Hematopoietic multipotent progenitor cell treated with erythropoietin and hydrocortisone succinate and interleukin-3 and kit ligand, for 4 days (in vitro differentiated cells): ENCODE measurements around the gene KDM4B.

ENCODE experiments used
- DNase-seq: peaks from one replicate; pipeline ENCODE4 v3.0.0-alpha.2; 2015

Gene KDM4B

DNA sequence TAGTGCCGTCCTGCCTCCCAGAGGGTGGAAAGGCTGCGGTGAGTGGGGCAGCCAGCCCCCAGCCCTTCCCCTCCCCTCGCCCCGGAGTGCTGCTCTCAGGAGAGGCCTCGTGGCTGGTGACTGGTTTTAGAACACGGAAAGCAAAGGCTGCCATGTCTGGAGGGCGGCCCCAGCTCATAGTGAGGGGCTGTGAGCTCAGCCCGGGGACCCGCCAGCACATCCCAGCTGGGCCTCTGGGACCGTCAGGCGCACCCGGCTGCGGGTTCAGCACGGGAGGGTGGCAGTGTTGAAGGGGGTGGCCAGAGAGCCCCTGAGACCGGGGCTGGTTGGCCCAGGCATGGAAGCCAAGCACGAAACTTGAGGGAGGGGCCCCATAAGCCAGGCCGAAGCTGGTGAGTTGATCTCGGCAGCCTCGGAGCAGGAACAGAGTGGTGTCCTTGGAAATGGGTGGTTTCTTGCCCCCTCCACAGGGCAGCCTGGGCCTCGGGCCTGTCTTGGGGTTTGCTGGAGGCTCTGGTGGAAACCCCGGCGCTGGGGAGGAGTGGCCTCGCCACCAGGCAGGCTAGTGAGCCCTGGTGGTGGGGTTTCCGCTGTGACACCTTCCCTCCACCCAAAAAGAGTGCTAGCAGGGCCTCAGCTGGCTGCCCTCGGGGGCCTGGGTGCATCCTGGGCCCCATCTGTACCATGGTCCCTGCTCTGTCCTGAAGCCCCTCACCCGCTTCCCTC lies 157.7 kb downstream of the KDM4B start:
- DNase-seq, result no peak

DNA sequence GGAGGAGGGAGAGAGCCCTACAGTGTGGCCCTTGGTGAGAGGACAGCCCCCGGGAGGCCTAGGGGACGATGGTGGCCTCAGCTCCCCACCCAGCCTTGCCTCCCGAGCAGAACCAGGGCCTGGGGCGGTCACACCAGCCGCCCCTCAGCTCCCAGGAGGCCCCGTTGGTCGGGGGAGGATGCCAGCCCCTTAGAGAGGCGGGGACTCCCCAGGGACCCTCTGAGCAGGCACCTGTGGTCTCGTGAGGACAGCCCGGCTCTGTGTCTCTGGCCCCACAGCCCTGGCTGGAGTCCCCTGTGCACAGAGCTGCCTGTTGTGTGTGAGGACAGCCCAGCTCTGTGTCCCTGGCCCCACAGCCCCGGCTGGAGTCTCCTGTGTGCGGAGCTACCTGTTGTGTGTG lies 158.8 kb downstream of the KDM4B start:
- no peak for DNase-seq

DNA sequence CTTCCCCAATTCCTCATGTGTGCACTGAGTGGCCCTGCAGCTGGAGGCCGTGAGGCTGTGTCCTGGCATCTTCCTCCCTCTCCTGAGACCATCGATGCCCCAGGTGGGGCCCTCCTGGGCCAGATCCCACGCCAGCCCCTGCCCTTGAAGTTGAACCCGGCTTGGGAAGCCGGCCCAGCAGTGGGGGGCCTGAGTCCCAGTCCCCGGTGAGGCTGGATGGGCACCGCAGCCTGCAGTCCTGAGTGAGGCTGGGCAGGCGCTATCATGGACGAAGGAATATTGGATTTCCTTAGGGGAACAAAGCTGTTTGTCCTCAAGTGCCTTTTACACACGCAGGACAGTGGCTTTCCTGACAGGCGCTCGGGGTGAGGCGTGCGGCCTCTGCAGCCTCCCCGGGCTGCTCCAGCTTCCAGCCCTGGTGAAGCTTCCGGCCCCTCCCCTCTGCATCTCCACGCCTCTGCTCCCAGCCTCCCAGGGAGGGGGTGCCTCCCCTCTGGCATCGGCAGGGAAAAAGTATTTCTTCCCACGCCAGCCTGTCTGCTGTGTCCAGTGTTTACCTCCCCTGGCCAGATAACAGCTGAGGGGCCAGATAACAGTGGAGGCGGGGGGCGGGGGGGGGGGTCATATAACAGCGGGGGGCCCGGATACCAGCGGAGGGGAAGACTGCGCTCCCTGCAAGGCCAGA lies 159.5 kb downstream of the KDM4B start:
- DNase-seq, result no peak

DNA sequence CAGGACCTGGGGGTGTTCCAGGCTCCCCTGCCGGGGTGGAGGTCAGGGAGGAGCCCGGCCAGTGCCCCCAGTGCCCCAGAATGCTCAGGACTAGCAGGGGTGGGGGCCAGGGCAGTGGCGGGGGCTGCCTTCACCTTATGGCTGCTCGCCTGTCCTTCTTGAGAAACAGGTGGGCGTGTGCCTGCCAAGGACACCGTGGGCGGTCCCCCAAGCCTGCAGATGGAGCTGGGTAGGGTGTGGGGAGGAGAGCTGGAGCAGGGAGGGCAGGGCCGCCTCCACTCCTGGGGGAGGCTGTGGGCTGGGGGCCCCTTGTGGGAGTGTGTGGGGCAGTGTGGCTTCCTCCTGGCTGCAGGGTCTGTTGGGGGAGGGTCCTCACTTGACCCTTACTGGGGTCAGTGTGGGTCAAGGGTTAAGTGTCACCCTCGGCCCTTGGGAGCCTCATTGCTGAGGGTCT lies 160.1 kb downstream of the KDM4B start:
- no peak for DNase-seq

DNA sequence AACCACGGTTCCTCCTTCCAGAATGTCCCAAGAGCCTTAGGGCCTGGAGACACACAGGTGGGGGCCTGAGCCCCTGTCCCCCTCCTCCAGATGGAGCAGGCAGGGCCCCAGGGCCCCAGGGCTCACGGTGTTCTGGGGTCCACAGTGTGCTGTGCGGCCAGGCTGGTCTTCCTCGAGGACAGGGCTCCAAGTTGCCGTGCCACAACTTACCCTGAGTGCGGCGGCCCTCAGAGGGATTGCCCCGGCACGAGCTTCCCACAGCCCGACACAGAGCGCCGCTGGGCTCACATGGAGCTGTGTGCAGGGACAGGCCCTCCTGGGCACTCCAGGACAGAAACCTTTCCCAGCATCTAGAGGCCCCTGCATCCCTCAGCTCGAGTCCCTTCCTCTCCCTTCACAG lies 160.8 kb downstream of the KDM4B start:
- DNase-seq, result no peak

DNA sequence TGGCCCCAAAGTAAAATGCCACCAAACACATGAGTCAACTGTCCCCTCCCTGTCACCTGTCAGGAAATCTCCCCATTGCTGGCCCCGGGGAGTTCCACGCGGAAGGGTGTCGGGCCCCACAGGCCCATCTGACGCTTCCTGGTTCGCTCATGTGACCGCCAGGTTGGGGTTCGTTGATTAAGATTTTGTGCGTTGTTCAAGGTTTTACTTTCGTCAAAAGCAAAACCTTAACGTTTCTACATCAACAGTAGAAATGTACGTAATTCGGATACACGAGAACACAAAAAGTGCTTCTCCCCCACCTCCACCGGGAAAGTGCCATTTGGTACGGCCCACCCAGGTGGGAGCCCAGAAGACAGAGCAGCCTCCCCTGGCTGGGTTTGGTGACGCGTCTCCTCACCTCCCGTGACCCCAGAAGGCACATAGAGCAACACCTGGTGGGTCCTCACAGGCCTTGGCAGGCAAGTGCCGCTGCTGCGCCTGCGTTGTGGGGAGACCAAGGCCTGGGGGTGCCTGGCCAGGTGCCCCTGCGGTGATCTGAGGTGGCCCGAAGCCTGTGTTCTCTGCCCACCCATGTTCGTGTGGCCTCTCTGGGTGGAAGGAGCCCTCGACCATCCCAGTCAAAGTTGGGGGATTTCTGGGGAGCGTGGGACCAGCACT lies 161.6 kb downstream of the KDM4B start:
- DNase-seq, result no peak

- DNase-seq, result peak; percentile 37
Measured at GRCh38 chr19:5131031-5131505, 162.2 kb downstream of the KDM4B start.

DNA sequence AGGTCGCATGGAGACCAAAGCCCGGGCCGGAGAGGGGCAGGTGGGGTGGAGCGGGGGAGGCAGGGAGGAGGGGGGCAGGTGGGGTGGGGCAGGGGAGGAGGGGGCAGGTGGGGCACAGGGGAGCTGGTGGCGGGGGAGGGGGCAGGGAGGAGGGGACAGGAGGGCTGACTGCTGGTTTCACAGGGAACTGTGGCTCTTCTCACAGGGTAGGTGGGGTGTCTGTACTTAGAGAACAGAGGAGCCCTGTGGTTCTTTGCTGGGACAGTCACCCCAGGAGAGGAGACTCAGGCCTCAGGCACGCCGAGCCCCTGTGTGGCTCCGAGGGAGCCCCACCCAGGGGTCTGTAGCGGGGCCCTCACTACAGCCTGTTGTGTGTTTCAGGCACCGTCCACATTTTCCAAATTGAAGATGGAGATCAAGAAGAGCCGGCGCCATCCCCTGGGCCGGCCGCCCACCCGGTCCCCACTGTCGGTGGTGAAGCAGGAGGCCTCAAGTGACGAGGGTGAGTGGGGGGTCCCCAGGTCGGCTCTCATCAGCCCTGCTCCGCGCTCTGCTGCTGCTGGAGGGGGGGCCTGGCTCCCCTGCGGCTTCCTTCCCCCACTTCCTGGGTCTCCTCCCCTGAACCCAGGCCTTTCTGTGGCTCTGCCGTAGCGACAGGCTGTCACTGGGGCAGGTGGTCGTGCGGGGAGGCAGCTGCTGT lies 162.7 kb downstream of the KDM4B start:
- no peak for DNase-seq

DNA sequence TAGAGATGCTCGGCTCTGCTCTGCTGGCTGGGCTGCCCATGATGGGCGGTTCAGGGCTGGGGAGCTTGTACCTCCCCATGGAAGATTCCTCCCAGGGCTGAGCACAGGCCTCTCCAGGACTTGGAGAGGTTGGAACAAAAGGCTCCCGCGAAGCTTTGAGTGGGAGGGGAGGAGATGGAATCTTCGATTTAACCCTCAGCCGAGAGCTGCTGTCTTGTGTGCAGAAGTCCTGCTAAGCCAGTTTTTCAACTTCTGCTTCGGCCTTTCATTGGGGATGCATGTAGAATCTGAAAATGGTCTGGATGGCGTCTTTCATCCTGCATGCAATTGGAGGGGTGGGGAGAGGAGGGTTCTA lies 163.3 kb downstream of the KDM4B start:
- no peak for DNase-seq

GRCh38 chr19:5132698-5133651 lies 164.1 kb downstream of the KDM4B start:
- DNase-seq, result no peak

- DNase-seq, result no peak
Measured at GRCh38 chr19:5133986-5134595, 165.2 kb downstream of the KDM4B start.

DNA sequence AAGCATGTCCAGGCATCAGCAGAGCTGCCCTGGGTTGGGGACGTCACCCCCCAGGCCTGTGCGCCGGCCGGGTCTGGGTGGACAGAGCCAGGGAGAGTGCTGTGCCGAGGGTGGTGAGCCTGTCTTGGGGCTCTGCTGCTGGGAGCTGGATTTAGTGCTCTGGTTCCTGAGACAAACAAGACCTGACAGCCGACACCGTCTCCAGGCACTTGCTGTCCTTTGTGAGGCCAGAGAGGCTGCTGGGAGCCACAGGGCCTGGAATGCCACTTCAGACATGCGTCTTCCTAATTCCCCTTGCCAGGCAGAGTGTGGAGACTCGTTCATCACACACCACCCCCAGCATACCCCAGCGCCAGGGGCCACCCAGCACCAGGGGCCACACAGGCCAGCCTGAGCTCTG lies 165.8 kb downstream of the KDM4B start:
- no peak for DNase-seq

GRCh38 chr19:5136073-5136855 lies 167.4 kb downstream of the KDM4B start:
- DNase-seq, result peak; percentile 49

GRCh38 chr19:5137114-5137513 lies 168.2 kb downstream of the KDM4B start:
- no peak for DNase-seq

GRCh38 chr19:5137571-5138124 lies 168.7 kb downstream of the KDM4B start:
- DNase-seq, result no peak

DNA sequence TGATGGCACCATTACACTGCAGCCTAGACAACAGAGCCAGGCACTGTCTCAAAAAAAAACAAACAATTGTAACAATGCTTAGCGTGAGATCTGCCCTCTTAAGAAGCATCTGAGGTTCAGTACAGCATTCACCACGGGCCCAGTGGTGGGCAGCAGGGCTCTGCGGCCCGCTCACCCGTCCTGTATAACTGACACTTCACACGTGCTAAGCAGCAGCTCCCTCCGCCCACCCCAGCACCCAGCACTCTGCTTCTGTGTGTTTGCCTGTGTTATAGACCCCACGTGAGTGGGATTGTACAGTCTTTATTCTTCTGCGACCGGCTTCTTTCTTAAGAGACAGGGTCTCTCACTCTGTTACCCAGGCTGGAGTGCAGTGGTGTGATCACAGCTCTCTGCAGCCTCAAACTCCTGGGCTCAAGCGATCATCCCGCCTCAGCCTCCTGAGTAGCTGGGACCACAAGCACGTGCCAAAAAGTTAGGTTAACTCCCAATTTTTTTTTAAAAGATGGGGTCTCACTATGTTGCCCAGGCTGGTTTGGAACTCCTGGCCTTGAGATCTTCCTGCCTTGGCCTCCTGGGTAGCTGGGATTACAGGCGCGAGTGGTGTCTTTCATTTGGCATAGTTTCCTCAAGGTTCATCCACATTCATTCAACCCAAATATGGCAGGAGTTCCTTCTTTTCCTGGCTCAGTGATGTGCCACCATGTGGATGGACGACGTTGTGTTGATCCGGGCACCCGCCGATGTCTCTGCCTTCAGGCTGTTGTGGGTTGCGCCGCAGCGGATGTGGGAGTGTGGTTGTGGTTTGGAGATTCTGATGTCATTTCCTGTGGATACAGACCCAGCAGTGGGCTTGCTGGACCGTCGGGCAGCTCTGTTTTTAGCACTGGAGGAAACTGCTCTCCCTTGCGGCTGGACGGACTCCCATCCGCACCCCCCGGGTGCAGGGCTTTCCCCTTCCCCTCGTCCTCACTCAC lies 170.0 kb downstream of the KDM4B start:
- peak; percentile 96 for DNase-seq

DNA sequence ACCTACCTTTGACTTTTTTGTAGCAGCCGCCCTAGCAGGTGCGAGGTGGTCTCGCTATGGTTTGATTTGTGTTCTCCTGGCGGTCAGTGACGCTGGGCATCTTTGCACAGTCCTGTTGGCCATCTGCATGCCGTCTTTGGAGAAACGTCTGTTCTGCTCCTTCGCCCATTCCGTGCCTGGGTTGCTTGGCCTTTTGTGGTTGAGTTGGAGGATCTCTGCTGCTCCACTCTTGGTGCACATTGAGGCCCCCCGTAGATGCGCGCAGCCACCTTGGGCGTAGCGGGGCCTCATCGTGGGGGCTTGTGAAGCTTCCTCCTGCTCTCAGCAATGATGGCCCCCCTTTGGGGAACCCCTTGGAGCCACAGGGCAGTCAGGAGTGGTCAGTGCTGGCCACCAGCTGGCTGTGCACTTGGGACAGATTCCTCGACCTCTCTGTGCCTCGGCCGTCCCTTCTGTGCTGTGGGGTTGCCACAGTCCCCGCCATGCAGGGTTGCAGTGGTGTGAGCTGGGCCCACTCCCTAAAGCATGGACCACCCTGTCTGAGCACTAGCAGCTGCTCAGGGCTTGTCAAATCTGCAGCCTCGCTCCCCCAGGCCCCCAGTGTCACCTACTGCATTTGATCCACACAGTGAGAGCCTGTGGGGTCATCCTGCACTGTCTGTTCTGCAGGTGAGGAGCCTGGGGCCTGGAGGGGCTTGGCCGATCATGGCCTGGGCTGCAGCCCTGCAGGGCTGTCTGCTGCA lies 170.8 kb downstream of the KDM4B start:
- no peak for DNase-seq

DNA sequence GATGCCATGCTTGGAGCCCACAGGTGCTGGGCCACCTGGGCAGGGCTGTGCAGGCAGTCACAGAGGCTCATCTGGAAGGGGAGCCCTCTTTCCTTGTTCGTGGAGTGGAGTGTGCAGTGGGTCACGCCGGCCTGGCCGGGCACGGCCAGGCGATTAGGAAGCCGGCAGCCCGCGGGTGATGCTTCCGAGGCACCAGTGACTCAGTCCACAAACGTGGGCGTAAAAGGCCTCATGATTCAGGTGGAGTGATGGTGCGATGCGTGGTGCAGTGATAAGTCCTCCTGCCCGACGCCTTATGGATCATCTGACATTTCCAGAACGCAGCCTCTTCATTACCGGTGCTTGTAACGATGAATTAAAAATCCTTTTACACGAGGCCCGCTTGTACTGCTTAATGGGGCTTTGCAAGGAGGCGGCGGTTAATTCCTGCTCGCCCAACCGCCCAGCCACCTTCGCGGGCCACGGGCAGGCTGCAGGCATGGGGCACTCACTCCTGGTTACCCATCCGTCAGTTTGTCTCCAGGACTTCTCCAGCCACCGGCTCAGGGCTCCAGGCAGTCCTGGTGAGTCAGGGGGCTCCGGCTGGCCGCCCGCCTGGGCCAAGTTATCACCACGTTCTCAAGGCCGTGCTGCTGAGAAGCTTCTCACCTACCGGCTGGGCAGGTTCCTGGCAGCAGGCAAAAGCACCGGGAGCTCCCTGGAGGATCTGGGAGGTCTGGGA lies 172.4 kb downstream of the KDM4B start:
- no peak for DNase-seq
